OCI-LY3 (cell line): ENCODE data around the gene MSMB.

Experiments used
- EZH2phosphoT487 ChIP-seq: fragments of 200-600 bp; shearing (Covaris generic); IDR thresholded peaks from 2 replicates; pipeline ENCODE4 v1.6.1; 2018; ENCODE audit warnings: antibody characterized with exemption, mixed run types, low read depth
- TF ChIP-seq, protein P1 (sequence below): fragments of 200-600, 300-600 bp; sonication (generic); IDR thresholded peaks from 2 replicates; pipeline ENCODE4 v1.5.1; 2014; ENCODE audit warnings: antibody characterized with exemption, low read length, low read depth

DNA sequence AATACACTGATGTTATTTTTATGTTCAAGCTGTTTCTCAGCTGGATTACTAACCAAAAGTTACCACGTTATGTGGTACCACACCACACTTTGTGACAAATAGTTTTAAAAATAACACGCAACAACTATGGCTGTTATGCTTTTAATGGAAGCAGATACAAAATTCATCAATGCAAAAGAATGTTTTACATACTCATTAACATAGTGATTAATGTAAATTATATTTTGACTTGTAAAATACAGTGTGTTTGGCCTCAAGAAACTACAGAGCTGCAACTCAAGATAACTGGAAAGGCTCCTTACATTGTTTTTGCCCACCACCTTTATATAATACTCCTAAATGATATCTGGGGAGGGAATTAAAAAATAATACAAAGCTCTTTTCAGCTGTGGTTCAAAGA, 41.1 kb downstream of the MSMB start:
- TF ChIP-seq, protein P1, sequence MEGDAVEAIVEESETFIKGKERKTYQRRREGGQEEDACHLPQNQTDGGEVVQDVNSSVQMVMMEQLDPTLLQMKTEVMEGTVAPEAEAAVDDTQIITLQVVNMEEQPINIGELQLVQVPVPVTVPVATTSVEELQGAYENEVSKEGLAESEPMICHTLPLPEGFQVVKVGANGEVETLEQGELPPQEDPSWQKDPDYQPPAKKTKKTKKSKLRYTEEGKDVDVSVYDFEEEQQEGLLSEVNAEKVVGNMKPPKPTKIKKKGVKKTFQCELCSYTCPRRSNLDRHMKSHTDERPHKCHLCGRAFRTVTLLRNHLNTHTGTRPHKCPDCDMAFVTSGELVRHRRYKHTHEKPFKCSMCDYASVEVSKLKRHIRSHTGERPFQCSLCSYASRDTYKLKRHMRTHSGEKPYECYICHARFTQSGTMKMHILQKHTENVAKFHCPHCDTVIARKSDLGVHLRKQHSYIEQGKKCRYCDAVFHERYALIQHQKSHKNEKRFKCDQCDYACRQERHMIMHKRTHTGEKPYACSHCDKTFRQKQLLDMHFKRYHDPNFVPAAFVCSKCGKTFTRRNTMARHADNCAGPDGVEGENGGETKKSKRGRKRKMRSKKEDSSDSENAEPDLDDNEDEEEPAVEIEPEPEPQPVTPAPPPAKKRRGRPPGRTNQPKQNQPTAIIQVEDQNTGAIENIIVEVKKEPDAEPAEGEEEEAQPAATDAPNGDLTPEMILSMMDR = no peak
- TF ChIP-seq EZH2phosphoT487 = no peak
